HG03045 (cell line): ENCODE results near the gene P2RX1.
A peak's percentile ranks its signal among the peaks of the same experiment; 100 is the strongest.

Source experiments
- ATAC-seq: cut with Tn5 transposase; IDR thresholded peaks from one replicate; pipeline ENCODE4 v1.9.1; 2021; ENCODE audit warnings: mild to moderate bottlenecking, moderate library complexity; ENCODE audit not compliant: unreplicated experiment

P2RX1 gene

DNA sequence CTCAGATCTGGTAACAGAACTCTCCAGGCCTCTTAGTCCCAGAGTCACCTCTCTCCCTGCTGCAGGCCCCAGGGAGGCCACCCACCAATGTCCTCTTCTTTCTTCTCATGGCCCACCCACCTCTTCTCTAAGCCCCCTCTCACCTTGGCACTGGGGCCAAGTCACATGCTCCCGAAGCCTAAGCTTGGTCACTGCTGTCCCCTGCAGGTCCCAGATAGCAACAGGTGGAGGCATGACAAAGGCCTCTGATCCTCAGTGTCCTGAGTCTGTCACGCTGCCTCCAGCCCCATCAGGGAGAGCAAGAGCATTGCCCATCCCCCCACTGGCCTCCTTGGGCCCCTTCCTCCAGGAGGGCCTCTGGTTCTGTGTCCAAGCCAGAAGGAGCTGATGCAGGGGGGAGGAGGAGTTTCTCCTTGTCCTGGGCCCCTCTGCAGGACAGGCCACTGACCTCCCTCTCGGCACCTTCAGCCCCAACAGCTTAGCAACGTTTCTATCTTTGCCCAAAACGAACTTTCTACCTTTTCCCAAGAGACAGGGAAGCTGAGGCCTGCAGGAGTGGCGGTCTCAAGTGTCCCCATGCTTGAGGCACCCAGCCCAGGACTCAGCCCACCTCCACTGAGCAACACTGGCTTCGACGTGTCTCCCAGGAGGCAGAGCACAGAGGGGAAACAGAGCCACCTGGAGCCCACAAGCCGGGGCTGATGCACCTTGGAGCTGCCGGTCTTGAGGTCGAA is 8.6 kb downstream of the P2RX1 start:
- no peak for ATAC-seq

- no peak for ATAC-seq
Measured at GRCh38 chr17:3906881-3907280, 9.4 kb downstream of the P2RX1 start.

DNA sequence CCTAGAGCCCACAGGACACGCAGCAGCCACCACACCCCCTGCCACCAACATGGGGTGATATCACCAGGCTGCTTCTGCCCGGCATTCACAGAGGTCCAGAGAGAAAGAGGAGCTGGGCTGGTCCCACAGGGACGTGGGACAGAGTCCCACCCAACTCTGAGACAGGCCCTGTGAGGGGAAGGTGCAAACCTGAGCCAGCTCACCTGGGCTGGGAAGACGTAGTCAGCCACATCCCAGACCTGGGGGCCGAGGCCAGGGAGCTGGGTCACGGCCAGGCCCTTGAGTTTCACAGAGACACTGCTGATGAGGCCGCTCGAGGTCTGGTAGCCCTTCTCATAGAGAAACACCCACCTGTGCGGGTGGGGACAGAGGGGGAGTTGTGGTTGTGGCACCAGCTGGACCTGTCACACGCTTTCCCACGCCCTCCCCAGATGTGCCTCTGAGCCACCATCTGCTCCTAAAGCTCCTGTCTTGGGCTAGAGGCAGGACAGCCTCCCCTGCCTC is 11.2 kb downstream of the P2RX1 start:
- no peak for ATAC-seq

GRCh38 chr17:3904501-3904900 is 11.8 kb downstream of the P2RX1 start:
- ATAC-seq = no peak

DNA sequence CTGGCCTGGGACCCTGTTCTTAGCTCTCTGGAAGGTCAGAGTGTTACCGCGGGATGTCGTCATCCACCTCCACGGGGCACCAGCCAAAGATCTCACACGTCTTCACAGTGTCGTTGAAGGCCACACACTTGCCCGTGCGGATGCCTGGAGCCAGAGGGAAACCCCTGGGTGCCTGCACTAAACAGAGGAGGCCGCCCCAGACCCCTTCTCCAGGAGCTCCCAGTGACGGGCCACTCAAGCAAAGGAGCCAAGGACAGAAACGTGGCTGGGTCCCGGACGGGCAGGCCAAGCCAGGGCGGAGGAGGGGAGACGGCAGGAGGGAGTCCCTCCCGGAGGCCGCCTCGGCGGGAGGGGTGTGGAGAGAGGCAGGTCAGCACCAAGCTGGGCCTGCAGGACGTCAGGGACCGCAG is 12.4 kb downstream of the P2RX1 start:
- no peak for ATAC-seq

- ATAC-seq = no peak
Measured at GRCh38 chr17:3903051-3903825, 13.0 kb downstream of the P2RX1 start.

GRCh38 chr17:3900646-3901045 is 15.6 kb downstream of the P2RX1 start:
- ATAC-seq = no peak

GRCh38 chr17:3897731-3898130 is 18.5 kb downstream of the P2RX1 start:
- ATAC-seq = no peak

GRCh38 chr17:3896968-3897235 is 19.4 kb downstream of the P2RX1 start:
- ATAC-seq = no peak

DNA sequence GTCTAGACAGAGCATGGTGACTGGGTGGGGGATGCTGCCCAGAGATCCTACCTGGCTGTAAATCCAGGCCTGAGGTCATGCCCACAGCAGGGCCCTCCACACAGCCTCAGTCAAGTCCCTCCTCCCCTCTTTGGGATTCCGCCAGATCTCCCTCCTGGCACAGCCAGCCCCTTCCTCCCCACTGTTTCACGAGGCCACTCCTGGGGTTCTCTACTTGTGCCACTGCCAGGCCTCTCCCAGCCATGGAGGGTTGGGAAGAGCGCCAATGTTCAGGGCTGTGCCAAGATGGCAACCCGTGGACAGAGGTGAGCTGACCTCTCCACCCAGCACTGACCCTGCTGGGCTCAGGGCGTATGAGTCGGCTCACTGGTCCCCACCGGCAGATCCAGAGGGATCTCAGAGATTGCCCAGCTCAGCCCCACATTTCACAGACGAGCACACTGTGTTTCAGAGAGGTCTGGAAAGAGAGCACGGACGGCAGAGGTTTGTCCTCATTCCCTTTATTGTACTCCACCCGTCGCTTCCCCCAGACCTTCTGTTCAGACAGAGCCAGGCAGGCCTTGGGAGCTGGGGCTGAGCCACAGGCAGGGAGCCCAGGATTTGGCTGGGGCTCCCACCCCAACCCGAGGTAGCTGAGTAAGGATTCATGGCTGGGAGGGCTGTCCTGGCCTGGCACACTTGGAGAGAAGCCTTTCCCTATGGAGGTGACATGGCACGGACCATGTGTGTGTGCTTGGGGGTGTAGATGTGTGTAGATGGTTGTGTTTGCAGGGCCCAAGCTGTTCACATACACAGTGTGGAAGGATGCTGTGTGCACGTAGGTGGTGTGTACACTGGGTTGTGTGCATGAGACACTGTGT is 19.9 kb downstream of the P2RX1 start:
- no peak for ATAC-seq

GRCh38 chr17:3895354-3895753 is 20.9 kb downstream of the P2RX1 start:
- ATAC-seq = no peak

DNA sequence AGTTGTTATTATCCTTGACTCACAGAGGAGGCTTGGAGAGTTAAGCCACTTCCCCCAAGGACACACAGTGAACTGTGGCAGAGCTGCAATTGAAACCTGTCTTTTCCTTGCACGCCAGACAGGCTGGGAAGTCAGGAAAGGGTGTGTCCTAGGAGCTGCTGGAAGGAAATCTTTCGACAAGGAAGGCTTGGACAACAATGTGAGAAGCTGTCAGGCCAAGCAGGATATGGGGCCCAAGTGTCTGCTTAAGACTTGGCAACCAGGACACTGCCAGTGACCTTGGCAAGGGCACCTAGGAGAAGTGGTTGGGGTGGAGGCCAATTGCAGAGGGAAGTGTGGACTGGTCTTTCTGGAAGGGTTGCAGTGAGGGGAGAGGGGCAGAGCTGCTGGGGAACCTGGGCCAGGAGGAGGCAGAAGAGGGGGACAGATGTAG is 21.3 kb downstream of the P2RX1 start:
- no peak for ATAC-seq

DNA sequence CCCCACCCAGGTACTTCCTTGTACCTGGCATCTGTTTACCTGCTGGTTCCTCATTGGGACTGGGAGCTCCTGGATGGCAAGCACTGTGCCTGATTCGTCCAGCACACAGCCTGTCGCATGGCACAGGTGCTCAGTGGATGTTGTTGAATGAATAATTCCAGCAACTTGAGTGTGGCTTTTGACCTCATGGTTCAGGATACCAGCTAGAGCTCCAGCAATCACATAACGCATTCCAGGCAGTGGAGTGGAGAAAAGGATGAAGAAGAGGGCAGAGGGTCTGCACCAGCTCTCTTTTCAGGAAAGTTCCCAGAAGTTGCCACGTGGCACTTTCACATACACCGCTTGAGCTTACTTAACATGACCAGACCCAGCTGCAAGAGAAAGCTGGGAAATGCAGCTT is 22.1 kb downstream of the P2RX1 start:
- ATAC-seq = no peak

DNA sequence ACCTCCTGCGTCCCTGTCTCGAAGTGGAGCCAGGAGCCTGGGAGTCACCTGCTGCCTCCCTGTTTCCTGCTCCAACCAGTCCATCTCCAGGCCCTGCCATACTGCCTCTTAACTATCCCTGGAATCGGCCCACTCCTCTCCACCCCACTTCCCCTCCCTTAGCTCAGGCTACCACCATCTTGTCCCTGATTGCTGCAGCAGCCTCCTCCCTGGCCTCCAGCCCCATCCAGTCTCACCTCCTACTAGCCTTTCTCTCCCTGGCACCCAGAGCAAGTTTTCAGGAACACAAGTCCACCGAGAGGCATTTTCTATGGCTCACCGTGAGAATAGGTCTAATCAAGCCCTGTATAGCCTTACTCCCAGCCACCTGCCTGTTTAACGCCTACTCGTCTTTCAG is 22.5 kb downstream of the P2RX1 start:
- no peak for ATAC-seq

DNA sequence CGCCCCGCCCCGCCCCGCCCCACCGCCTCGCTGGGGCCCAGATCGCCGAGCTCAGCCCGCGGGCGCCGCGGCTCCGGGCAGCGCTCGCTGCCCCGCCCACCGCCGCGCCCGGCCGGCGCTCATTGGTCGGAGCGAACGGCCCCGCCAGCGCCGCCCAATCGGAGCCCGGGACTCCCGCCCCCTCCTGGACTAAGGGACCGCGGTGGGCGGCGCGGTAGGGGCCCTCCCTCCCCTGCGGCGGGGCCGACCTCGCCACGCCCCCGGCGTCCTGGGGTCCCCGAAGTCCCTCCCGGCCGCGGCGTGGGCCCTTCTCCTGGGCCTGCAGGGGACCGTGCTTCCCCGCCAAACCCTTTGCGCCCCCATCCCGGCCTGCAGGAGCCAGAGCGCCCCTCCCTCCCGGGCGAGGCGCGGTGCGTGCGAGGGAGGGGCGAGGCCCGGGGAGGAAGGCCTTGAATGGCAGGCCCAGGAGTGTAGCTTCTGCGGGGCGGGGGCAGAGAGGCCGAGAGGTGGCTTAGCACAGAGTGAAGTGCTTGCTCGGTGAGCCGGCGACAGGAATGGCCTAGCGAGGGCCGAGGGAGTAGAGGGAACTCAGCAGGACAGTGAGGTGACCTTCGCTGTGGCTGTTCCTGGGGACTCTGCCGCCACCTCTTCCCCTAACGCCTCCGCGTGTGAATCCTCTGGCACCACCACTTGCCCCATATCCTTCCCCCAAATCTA is 23.1 kb downstream of the P2RX1 start, which contains the start of gene CAMKK1:
Gene CAMKK1, minus strand, starts transcription at position 51 of the 717 bp plus-strand sequence. CDS start 7,366 bp downstream, outside the sequence.
- ATAC-seq = peak; percentile 80

DNA sequence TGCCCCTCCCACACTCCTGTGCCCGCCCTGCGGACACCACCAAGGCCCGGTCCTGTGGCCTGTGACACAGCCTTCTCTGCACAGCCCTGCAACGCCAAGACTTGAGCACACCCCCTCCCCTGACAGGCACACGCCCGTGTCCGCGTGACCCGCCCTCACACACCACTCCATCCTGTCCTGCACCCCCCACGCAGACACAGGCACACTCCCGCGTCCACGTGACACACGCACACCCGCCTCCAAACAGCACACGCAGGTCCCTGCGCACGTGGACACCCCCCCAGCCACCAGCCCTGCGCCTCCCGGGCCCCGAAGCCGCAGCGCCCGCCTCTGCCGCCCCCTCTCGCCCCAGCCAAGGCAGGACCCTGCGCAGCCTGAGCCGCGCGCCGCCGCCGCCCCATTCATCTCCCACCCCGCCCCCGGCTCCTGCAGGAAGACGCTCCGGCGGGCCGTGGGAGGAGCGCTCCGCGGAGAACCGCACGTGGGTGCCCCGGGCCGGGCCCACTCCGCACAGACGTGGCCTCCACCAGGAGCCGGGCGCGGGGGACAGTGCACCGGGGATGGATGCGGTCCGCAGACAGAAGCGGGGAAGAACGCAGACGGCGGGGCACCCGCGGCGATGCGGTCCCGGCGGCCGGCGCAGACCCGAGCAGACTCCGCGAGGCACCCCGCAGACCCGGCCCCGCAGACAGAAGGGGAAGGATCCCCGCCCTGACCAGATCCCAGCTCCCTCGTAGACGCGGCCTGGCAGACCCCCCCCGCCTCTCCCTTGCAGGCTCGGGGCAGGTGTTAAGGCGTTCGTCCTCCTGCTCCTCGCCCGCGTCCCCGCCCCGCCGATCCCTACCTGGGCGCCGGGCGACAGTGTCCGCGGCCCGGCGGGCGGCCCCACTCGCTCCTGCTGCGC is 23.9 kb downstream of the P2RX1 start:
- peak; percentile 9 for ATAC-seq

DNA sequence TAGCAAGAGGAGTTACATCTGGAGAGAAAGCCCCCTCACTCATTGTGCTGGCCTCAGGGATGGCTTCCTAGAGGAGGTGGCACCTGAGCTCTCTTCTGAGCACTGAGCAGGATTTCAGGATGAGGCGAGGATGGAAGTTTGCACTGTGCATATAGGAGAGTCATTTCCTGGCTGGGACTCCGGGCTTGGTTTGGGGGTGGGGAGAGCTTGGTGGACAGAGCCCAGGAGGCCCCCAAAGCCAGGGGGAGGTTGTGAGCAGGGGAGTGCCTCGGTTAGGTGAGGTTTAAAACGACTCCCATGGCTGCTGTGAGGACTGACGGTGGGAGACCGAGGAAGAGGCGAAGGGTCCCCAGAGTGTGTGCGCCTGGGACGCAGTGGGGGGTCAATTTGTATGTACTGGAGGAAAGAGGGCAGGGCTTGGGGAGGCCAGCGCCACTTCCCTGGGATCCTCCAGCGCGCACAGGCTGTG is 24.6 kb downstream of the P2RX1 start:
- ATAC-seq = no peak

- ATAC-seq = no peak
Measured at GRCh38 chr17:3890878-3891219, 25.4 kb downstream of the P2RX1 start.

DNA sequence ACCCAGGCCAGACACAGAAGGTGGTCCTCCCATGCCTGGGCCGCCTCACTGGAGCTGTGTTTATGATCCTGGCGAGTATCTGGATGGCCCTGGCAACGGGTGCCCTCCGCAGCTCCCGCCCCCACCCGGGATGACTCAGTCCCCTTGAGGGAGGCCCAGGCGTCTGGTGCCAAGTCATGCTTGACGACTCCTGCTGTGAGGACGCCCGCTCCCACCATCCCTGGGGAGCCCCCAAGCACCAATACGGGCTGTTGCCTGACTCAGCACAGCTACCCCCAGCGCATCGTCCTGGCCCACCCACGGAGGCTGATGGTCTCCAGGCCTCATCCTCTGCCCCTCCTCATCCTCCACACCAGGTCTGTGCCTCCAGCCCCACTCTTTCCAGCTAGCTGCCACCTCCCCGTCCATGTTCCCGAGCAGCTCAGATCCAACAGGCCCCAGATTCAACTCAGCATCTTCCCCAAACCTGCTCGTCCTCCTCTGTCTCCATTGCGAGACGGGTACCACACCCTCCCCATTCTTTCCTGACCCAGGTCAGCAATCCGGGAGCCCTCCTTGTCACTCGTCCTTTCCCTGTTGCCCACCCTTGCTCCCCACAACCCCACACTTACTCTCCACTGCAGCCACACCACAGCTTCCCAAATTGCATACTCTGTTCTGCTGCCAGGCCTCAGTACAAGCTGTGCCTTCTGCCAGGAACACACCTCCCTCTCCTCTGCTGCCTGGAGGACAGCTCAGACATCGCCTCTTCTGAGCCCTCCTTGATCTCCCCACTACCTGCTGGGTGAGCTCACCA is 26.0 kb downstream of the P2RX1 start:
- no peak for ATAC-seq
